NOMO-1 treated with DMSO at 0.1 percent for 48 hours (cell line): ENCODE results near the gene TMCC1.
A peak's percentile ranks its signal among the peaks of the same experiment; 100 is the strongest.

Experiments
- DNase-seq: peaks from one replicate; lab custom pipeline; 2025; ENCODE audit not compliant: unreplicated experiment; lab: John Stamatoyannopoulos, UW

The TMCC1 gene

GRCh38 chr3:129626744-129627349, 266.7 kb downstream of the TMCC1 start:
- DNase-seq, result peak; percentile 94

DNA sequence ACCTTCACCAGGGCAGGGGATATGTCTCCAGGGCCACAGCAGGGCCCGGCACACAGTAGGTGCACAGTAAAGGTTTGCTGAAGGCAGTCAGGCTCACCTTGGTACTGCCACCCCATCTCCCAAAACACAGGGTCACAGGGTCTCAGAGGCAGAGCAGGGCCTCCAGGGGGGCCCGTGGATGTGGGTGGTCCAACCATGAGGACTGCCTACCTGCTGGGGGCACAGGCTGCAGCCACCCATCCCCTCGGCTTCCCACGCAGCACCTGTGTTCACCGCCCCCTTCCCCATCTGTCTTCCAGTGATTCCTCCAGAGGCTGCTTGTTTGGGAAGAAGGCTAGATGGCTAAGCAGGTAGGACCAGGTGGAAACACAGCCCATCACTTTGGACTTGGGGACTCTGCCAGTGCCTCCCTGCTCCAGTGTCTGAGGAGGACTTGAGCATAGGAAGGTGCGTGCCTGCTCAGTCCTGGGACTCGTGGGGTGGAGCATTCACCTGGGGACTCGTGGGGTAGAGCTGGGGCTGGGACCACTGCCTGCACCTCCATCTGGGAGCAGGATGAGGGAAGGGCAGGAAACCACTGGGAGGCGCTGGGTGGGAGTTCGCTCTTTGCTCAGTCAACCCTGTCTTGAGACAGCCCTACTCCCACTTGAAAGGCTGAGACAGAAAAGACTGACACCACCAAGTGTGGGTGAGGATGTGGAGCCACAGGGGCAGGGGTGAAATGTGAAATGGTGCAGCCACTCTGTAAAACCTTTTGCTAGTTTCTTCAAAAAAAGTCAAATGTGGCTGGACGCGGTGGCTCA, 268.2 kb downstream of the TMCC1 start:
- DNase-seq, result no peak

DNA sequence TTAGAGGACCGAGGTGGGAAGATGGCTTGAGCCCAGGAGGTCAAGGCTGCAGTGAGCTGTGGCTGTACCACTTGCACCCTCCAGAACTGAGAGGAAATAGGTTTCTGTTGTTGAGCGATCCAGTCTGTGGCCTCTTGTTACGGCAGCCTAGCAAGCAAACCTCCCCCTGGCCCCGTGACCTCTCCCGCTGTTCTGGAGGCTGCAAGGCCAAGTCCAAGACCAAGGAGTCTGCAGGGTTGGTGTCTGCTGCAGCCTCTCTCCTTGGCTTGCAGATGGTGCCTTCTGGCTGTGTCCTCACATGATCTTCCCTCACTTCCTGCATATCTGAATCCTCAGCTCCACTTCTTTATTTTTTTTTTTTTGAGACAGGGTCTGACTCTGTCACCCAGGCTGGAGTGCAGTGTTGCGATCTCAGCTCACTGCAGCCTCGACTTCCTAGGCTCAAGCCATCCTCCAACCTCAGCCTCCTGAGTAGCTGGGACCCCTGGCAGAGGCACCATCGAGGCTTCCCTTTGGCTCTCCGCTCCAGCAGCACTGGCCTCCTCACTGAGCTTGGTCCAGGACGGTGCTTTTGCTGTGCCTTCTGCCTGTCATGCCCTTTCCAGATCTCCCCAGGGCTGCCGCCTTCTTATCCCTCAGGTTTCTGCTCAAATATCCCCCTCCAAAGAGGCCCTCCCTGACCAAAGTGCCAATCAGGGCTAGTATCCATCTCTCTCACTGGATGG, 269.0 kb downstream of the TMCC1 start:
- no peak for DNase-seq

GRCh38 chr3:129623447-129624118, 269.9 kb downstream of the TMCC1 start:
- DNase-seq, result no peak

GRCh38 chr3:129622933-129623332, 270.6 kb downstream of the TMCC1 start:
- DNase-seq, result no peak

GRCh38 chr3:129622226-129622874, 271.2 kb downstream of the TMCC1 start:
- no peak for DNase-seq

- DNase-seq, result no peak
These were observed 271.8 kb downstream of the TMCC1 start for GRCh38 chr3:129621626-129622225.

DNA sequence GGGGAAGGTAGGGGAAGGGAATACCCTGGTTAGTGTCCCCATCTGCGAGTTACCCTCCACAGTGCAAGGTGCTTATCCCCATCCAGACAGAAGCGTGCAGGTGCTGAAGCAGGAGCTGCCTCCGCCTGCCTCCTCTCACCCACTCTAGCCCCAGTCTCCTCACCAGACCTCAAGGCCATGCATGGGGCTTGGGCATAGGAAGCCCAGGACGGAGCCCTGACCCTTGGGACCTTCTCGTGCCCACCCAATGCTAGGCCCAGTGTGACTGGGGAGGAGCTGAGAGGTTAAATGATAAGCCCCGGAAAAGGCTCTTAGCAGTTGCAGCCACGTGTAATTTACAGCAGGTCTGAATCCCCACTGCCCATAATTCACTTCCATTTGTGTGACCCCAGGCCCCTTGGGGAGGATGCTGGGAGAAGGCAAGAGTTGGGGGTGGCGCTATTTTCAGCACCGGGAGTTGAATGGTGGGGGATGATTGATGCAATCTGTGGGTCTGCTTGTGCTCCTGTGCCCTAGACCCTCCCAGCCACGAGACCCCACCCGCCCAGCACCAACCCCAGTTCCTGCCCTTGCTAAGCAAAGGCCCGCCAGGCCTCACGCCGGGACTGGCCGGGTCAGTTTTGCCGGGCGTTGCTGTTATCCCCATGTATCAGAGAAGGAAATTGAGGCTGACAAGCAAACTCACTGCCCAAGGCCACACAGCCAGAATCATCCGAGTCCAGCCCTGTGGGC, 272.5 kb downstream of the TMCC1 start:
- DNase-seq, result no peak

DNA sequence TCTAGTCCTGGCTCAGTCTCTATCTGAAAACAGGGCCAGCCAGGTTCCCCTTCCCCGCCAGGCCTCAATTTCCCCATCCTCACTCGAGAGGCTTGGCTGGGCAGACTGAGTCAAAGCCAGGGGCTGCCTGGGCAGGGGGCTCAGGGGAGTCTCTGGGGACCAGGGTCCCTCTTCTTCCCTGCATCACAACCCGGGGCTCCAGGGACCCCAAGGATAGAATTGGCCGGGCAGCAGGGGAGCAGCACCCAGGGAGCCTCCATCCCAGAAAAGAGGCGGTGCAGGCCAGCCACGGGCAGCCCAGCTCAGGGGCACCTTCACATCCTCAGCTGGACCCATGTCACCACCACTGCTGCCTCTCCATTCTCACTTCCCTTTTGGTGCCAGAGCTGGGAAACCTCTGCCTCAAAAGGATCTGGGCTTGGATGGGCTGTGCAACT, 273.8 kb downstream of the TMCC1 start:
- DNase-seq, result peak; percentile 81

DNA sequence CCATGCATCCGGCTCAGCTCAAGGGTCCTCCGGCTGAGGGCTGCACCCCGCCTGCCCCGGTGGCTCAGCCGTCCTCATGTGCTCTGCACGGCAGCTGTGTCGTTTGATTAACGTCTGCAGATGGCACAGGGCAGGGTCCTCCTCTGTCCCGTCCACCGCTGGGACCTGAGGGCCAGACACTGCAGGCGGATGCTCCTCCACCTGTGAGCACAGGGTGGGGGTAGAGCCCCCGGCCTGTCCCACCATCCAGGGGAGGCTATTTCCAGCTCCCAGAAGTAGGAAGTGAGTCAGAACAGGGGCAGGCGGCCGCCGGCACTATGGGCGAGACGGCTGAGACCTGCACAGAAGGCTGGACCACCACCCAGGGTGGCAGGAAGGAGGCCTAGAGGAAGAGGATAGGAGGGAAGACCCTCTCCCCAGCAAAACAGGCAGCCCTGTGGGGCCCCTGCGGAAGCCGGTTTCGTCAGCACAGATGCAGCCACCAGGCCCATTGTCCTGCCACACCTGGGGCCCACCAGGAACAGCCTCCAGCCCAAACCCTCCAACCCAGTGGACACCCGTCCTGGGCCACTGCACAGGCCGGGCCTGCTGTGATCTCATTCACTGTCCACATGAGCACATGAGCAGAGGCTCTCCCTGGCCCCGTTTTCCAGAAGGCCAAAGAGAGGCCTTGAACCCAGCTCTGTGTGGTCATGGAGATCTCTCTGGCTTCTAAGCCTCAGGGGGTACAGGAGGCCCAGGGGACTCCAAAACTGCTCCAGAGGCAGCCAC, 274.4 kb downstream of the TMCC1 start:
- DNase-seq, result peak; percentile 33

DNA sequence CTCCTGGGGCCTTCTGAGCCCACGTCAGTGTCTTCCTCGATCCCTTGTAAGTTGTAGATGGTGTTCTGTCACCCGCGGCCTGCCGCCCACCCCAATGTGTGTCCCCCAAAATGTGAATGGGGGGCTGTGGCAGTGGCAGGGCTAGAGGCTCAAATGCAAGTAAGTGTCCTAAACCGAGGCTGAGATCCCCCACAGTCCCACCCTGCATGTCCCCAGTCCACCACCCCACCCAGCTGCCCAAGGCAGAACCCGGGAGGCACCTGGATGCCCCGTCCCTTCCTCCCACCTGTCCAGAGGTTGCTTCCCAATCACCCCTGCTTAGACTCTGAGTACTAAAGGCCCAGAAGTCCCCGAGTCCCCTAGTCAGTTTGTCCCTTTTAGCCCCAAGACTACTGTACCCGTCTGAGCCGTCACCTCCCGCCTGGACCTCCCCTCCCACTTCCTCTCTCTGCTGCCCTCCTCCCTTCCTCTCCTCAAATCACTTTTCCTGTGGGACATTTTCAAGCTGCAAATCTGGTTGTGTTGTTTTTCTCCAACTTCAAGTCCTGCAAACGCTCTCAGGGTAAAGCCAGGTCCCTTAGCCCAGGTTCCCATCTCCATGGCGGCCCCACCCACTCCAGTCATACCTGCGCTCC, 275.2 kb downstream of the TMCC1 start:
- DNase-seq, result peak; percentile 29

GRCh38 chr3:129617381-129618185, 275.9 kb downstream of the TMCC1 start:
- no peak for DNase-seq

GRCh38 chr3:129616713-129617112, 276.8 kb downstream of the TMCC1 start:
- DNase-seq, result no peak

DNA sequence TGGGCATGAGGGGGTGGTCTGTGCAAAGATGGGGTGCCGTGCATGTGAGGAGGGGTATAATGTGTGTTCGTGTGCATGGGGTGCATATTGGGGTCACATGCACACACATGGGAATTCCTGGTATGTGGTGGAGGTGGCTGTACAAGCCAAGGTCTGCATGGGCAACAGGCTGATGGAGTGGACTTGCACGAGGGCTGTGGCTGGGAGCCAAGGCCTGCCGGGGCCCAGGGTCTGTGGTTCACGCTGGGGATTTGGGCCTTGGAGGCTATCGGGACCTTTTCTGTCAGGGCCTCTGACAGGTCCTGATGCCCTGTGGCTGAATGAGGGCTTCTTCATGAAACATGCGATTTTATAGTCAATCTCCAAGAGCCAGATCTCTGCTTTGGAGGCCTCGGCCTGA, 277.2 kb downstream of the TMCC1 start:
- no peak for DNase-seq

DNA sequence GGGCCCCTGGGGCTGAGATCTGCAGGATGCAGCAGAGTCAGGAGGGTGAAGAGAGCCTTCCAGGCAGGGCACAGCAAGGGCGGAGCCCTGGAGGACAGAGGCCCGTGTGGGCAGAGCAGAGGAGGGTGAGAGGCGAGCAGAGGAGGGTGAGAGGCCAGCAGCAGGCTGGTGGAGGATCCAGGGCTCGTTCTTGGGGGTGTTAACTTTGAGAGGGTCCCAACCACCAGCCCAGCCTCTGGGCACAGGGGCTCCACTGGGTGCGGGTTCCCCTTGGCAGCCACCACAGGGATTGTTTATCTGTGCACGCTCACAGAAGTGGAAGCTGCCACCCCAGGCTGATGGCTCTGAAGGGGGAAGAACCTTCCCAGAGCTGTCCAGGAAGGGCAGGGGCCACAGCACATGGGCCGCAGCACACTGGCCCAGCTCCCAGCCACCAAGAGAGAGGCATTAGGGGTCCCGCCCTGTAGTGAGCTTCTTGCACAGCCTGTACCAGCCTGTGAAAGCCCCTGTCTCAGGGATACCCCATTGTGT, 277.7 kb downstream of the TMCC1 start:
- no peak for DNase-seq

DNA sequence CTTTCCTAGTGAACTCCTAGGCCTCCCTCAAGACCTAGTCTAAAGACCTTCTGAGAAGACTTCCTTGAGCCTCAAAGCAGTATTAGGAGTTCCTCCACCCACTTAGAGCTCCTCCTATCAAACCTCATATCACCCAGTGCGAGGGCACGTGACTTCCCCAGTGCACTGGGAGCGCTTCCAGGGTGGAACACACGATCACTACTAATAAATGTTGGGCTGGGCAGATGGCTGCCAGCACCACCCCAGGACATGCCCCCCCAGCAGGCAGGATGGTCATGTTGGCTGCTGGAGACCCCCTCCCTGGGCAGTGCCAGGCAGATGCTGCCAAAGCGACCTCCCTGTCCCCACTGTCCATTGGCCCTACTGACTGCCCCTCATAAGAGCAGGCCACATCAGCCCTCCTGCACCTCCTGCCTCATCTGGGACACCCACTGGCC, 278.6 kb downstream of the TMCC1 start:
- no peak for DNase-seq

- no peak for DNase-seq
These were observed 279.1 kb downstream of the TMCC1 start for GRCh38 chr3:129614435-129614834.

GRCh38 chr3:129613367-129613740, 280.2 kb downstream of the TMCC1 start:
- DNase-seq, result no peak
